ENCODE results near the gene CERKL. TPM values are rescaled to one million over a fixed set of nuclear protein-coding genes. Genes with fewer than 3 reads are reported as not detected.

The CERKL gene
- total RNA-seq, 1 donor from 2014 or later = not detected

DNA sequence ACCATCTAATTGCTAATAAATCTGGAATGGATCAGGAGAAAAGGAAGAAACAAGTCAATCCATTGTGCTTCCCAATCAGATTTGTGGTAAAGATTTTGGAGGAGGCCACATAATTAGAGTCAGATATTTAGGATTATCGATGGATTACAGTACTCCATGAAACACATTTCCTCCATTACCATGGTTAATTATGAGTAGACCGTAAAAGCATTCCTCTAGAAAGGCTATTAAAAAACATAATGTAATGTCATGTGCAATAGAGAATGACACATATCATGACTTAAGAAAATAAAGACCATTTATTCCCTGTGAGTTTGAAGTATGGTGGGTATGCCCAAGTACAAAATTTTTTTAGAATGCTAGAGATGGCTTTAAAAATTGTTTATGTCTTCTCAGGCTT is 103.7 kb downstream of the CERKL start:
- Histone ChIP-seq H3K4me3 (no peak overlapping the region), H3K4me1 (no peaks in the 10 kb centered on the region), H3K27me3 (no peaks in the 10 kb centered on the region), H3K27ac (no peak overlapping the region), H3K36me3 (no peaks in the 10 kb centered on the region), H3K9me3 (no peaks in the 10 kb centered on the region)
- TF ChIP-seq, protein P1, sequence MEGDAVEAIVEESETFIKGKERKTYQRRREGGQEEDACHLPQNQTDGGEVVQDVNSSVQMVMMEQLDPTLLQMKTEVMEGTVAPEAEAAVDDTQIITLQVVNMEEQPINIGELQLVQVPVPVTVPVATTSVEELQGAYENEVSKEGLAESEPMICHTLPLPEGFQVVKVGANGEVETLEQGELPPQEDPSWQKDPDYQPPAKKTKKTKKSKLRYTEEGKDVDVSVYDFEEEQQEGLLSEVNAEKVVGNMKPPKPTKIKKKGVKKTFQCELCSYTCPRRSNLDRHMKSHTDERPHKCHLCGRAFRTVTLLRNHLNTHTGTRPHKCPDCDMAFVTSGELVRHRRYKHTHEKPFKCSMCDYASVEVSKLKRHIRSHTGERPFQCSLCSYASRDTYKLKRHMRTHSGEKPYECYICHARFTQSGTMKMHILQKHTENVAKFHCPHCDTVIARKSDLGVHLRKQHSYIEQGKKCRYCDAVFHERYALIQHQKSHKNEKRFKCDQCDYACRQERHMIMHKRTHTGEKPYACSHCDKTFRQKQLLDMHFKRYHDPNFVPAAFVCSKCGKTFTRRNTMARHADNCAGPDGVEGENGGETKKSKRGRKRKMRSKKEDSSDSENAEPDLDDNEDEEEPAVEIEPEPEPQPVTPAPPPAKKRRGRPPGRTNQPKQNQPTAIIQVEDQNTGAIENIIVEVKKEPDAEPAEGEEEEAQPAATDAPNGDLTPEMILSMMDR (IDR thresholded peaks at IDR 0.05) = no peak
- DNase-seq (ENCODE audit: low spot score in 2 of 2) = no peak
- intact Hi-C loops (cut with DNase I) = no loop called here

DNA sequence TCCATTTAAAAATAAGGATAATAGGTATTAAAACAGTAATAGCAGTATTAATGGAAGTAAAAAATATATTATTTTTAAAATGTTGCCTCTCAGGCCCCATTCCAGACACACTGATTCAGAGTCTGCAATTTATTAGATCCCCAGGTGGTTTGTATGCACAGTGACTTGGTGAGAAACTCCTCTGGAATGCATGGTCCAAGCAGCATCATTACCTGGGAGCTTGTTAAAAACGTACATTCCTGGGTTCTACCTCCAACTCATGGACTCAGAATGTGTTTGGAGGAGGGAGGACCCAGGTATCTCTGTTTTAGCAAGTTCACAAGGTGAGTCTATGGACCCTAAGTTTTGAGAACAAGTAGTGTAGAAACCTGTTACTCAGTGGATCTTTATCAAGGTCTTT is 104.1 kb downstream of the CERKL start:
- intact Hi-C loops (cut with DNase I) = no loop called here
- no peak overlapping the region for H3K4me3 ChIP-seq
- H3K4me1 ChIP-seq = no peaks in the 10 kb centered on the region
- no peaks in the 10 kb centered on the region for H3K36me3 ChIP-seq
- H3K27ac ChIP-seq = no peak overlapping the region
- no peaks in the 10 kb centered on the region for H3K9me3 ChIP-seq
- no peak for DNase-seq (ENCODE audit: low spot score in 2 of 2)
- TF ChIP-seq, protein P1 (IDR thresholded peaks at IDR 0.05) = no peak
- H3K27me3 ChIP-seq = no peaks in the 10 kb centered on the region

DNA sequence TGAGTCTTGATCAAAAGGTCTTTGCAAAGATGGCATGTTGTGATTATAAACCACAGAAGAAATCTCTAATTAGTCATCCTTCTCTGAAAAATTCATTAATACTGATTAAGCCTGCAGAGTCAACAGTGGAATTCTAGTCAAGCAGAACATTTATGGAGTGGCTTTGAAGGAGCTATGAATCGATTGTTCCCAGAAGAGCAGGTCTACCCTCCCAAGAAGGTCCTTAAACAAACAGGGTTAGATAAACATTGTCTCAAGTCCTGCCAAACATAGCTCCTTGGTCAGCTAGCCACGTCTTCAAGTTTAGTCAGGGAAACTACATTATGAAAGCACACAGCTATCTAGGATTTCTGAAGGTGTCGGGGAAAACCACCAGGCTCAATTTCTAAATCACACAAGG is 110.8 kb downstream of the CERKL start:
- H3K27me3 ChIP-seq = no peaks in the 10 kb centered on the region
- no peaks in the 10 kb centered on the region for H3K4me1 ChIP-seq
- no peaks in the 10 kb centered on the region for H3K9me3 ChIP-seq
- H3K27ac ChIP-seq = no peak overlapping the region
- H3K4me3 ChIP-seq = no peak overlapping the region
- H3K36me3 ChIP-seq = no peaks in the 10 kb centered on the region
- TF ChIP-seq, protein P1 (IDR thresholded peaks at IDR 0.05) = no peak
- intact Hi-C loops (cut with DNase I) = no loop called here
- no peak for DNase-seq (ENCODE audit: low spot score in 2 of 2)

DNA sequence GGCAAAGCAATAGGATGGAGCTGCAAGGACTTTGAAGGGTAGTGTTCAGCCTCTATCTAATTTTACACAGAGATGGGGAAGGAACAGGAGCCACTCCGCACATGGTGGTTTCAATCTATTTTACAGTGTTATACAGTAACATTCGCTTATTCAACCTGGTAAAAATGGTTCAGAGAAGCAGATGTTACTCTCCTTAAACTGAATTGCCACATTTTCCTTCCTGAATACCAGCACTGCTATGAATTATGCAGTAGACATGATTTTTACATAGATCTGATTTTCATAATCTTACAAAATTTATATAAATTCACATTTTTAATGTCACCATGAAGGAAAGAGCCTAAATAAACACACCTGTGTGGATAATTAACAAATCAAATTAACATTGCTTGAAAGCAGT is 114.7 kb downstream of the CERKL start:
- no peaks in the 10 kb centered on the region for H3K9me3 ChIP-seq
- H3K4me3 ChIP-seq = no peak overlapping the region
- no peak for DNase-seq (ENCODE audit: low spot score in 2 of 2)
- TF ChIP-seq, protein P1 (IDR thresholded peaks at IDR 0.05) = no peak
- H3K4me1 ChIP-seq = no peaks in the 10 kb centered on the region
- H3K36me3 ChIP-seq = no peaks in the 10 kb centered on the region
- no peaks in the 10 kb centered on the region for H3K27me3 ChIP-seq
- intact Hi-C loops (cut with DNase I) = no loop called here
- H3K27ac ChIP-seq = no peak overlapping the region

DNA sequence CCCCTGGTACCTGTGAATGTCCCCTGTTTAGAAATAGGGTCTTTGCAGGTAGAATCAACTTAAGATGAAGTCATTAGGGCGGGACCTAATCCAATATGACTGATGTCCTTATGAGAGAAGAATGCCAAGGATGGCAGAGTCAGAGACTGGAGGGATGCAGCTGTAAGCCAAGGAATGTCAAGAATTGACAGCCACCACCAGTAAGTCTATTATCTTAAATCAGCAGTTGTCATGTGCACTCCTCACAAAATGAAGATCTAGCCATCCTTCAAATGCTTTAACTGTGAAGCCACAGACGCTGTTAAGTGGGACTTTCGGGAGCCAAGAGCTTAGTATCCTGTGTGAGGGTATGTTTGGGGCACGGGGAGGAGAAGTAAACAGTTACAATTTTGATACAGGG is 116.5 kb downstream of the CERKL start:
- H3K4me3 ChIP-seq = no peak overlapping the region
- TF ChIP-seq, protein P1 (IDR thresholded peaks at IDR 0.05) = no peak
- no peak overlapping the region for H3K27ac ChIP-seq
- no peak for DNase-seq (ENCODE audit: low spot score in 2 of 2)
- H3K36me3 ChIP-seq = no peaks in the 10 kb centered on the region
- intact Hi-C loops (cut with DNase I) = no loop called here
- no peaks in the 10 kb centered on the region for H3K4me1 ChIP-seq
- no peaks in the 10 kb centered on the region for H3K9me3 ChIP-seq
- no peaks in the 10 kb centered on the region for H3K27me3 ChIP-seq

DNA sequence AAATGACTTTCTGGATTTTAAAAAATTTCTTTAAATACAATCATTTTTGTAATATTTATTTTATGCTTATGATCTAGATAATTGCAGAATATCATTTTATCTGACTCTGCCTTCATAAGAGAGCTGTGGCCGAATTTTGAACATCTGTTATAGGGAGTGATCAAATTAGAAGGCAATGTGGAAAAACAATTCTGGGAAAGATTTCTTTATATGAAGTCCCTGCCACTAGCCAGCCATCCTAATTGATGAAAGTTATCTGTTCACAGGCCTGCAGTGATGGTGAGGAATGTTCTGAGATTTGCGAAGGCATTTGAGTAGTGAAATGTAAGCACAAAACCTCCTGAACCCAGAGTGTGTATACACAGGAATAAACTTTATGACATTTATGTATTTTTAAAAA is 120.2 kb downstream of the CERKL start:
- Histone ChIP-seq H3K4me3 (no peak overlapping the region), H3K27me3 (no peaks in the 10 kb centered on the region), H3K27ac (no peak overlapping the region), H3K4me1 (no peaks in the 10 kb centered on the region), H3K9me3 (no peaks in the 10 kb centered on the region), H3K36me3 (no peaks in the 10 kb centered on the region)
- intact Hi-C loops (cut with DNase I) = no loop called here
- DNase-seq (ENCODE audit: low spot score in 2 of 2) = no peak
- TF ChIP-seq, protein P1 (IDR thresholded peaks at IDR 0.05) = no peak
